ENCODE data around the gene QPCT.
A peak's percentile ranks its signal among the peaks of the same experiment; 100 is the strongest.

The QPCT gene

GRCh38 chr2:37325625-37326071 is 18.8 kb upstream of the QPCT start:
- no peak for DNase-seq

- DNase-seq: no peak
Observed at GRCh38 chr2:37326285-37326684, 18.1 kb upstream of the QPCT start.

GRCh38 chr2:37326866-37327634 is 17.4 kb upstream of the QPCT start:
- DNase-seq: no peak

- DNase-seq: no peak
Observed at GRCh38 chr2:37330681-37331080, 13.7 kb upstream of the QPCT start.

GRCh38 chr2:37332560-37332959 is 11.9 kb upstream of the QPCT start:
- no peak for DNase-seq

- DNase-seq: no peak
Observed at GRCh38 chr2:37333256-37333655, 11.2 kb upstream of the QPCT start.

- DNase-seq: no peak
Observed at GRCh38 chr2:37335604-37336003, 8.8 kb upstream of the QPCT start.

- peak in 1 of 3 experiments; percentile 39 for DNase-seq
Observed at GRCh38 chr2:37337620-37338280, 6.7 kb upstream of the QPCT start.

GRCh38 chr2:37338933-37339332 is 5.5 kb upstream of the QPCT start:
- no peak for DNase-seq

- peak; percentile 10 to 67 (median 33) for DNase-seq
Observed at GRCh38 chr2:37340637-37341036, 3.8 kb upstream of the QPCT start.

- no peak for DNase-seq
Observed at GRCh38 chr2:37342591-37343220, 1.7 kb upstream of the QPCT start.

- DNase-seq: peak in 2 of 3 experiments; percentile 19 to 32
Observed at GRCh38 chr2:37343537-37344434, 644 bp upstream of the QPCT start.

- no peak for DNase-seq
Observed at GRCh38 chr2:37348155-37348554, 3.7 kb downstream of the QPCT start.

GRCh38 chr2:37349231-37349860 is 4.9 kb downstream of the QPCT start:
- DNase-seq: peak; percentile 52 to 88 (median 59)

- peak; percentile 66 to 88 (median 68) for DNase-seq
Observed at GRCh38 chr2:37350034-37350433, 5.6 kb downstream of the QPCT start.

GRCh38 chr2:37354531-37354930 is 10.1 kb downstream of the QPCT start:
- no peak for DNase-seq

- DNase-seq: peak in 1 of 3 experiments; percentile 13
Observed at GRCh38 chr2:37355735-37356134, 11.3 kb downstream of the QPCT start.

GRCh38 chr2:37356299-37356698 is 11.9 kb downstream of the QPCT start:
- DNase-seq: no peak

- DNase-seq: no peak
Observed at GRCh38 chr2:37357069-37357468, 12.6 kb downstream of the QPCT start.

GRCh38 chr2:37357530-37357929 is 13.1 kb downstream of the QPCT start:
- DNase-seq: no peak

- no peak for DNase-seq
Observed at GRCh38 chr2:37358466-37358865, 14.0 kb downstream of the QPCT start.

GRCh38 chr2:37361216-37361815 is 16.9 kb downstream of the QPCT start:
- no peak for DNase-seq

Data from NCI-H1417 (cell line).